Activated CD8-positive, alpha-beta T cell treated with anti-CD3 and anti-CD28 coated beads for 36 hours (primary cell): ENCODE data around the gene CWC15. TPM values are rescaled to one million over a fixed set of nuclear protein-coding genes. Genes with fewer than 3 reads are reported as not detected.
"Not testable (repeated sequence)": the region's sequence is repeated elsewhere in the genome, so short reads cannot be mapped to it uniquely, and the experiment has no call there.

ENCODE experiments used
- ATAC-seq: fragments of 200-7000 bp; cut with Tn5 transposase; one replicate; pipeline ENCODE4 v1.10.0; 2021; ENCODE audit warnings: mild to moderate bottlenecking, moderate library complexity
- CTCF ChIA-PET: fragments of 350-600 bp; sonication (Branson Sonifier 250); formaldehyde crosslinking; loops from one replicate; lab custom pipeline; 2021; ENCODE audit warnings: antibody characterized with exemption; lab: Charles Lee
- POLR2A ChIA-PET: fragments of 350-600 bp; sonication (Branson Sonifier 250); formaldehyde crosslinking; loops from one replicate; lab custom pipeline; 2021; ENCODE audit warnings: antibody characterized with exemption; lab: Charles Lee
- DNase-seq: peaks from one replicate; pipeline ENCODE4 v3.0.0-alpha.2; 2020
- H3K27ac Mint-ChIP-seq: one replicate; pipeline ENCODE4 v1.8.0; 2021; ENCODE audit warnings: mild to moderate bottlenecking, mixed read lengths
- H3K27me3 Mint-ChIP-seq: one replicate; pipeline ENCODE4 v1.8.0; 2021; ENCODE audit warnings: mixed read lengths
- H3K36me3 Mint-ChIP-seq: one replicate; pipeline ENCODE4 v1.8.0; 2021; ENCODE audit warnings: low read depth, mixed read lengths
- H3K4me1 Mint-ChIP-seq: one replicate; pipeline ENCODE4 v1.8.0; 2021; ENCODE audit warnings: low read depth, mixed read lengths
- H3K4me3 Mint-ChIP-seq: one replicate; pipeline ENCODE4 v1.8.0; 2021; ENCODE audit warnings: mild to moderate bottlenecking, moderate library complexity, mixed read lengths
- H3K9me3 Mint-ChIP-seq: one replicate; pipeline ENCODE4 v1.8.0; 2021; ENCODE audit warnings: mixed read lengths
- CTCF ChIP-seq: fragments of 200-600 bp; IDR thresholded peaks from one replicate; pipeline ENCODE4 v1.8.0; 2022; ENCODE audit warnings: antibody characterized with exemption, mild to moderate bottlenecking
- intact Hi-C: fragments of 100-400 bp; cut with micrococcal nuclease; formaldehyde crosslinking; loops from one replicate; pipeline ENCODE4 v1.10.0; 2022
- total RNA-seq, 2 experiments: library from RNA; stranded (reverse); gene quantifications; one replicate each; pipeline ENCODE4 v1.2.3, GENCODE V29; 2021

The CWC15 gene
- total RNA-seq, 2 experiments from 2014 or later, result 72.5 to 76.4 TPM

- ChIA-PET CTCF (interaction anchor here (0.6 to 1.5 kb wide), 4 partner anchors 9 to 148 kb away, joined by 3 to 5 read pairs (median 3); no protein-coding TSS in a partner anchor), POLR2A (no interaction called here)
- Mint-ChIP-seq H3K4me1 (peaks cover 36% of the 10 kb centered on the region), H3K4me3 (no peak overlapping the region), H3K27me3 (no peaks in the 10 kb centered on the region), H3K9me3 (peaks cover 4% of the 10 kb centered on the region), H3K27ac (no peak overlapping the region), H3K36me3 (no peaks in the 10 kb centered on the region)
- intact Hi-C loops, result no loop called here
- DNase-seq, result no peak
- TF ChIP-seq CTCF, result no peak
- no peak for ATAC-seq
Observed at GRCh38 chr11:94933223-94934130, 39.9 kb downstream of the CWC15 start.

- CTCF ChIA-PET, result no interaction called here
- H3K4me3 Mint-ChIP-seq, result no peak overlapping the region
- DNase-seq (no peak), ATAC-seq (no peak)
- no peak for TF ChIP-seq CTCF
- intact Hi-C loops, result no loop called here
- H3K27me3 Mint-ChIP-seq, result no peaks in the 10 kb centered on the region
- H3K27ac Mint-ChIP-seq, result no peak overlapping the region
- POLR2A ChIA-PET, result no interaction called here
- peaks cover 4% of the 10 kb centered on the region for H3K9me3 Mint-ChIP-seq
- no peaks in the 10 kb centered on the region for H3K36me3 Mint-ChIP-seq
- H3K4me1 Mint-ChIP-seq, result peaks cover 42% of the 10 kb centered on the region
Observed at GRCh38 chr11:94932503-94932902, 40.9 kb downstream of the CWC15 start.

GRCh38 chr11:94932072-94932471, 41.3 kb downstream of the CWC15 start:
- POLR2A ChIA-PET, H3K27ac Mint-ChIP-seq, H3K4me3 Mint-ChIP-seq, H3K36me3 Mint-ChIP-seq, H3K9me3 Mint-ChIP-seq, CTCF ChIA-PET, intact Hi-C loops, H3K27me3 Mint-ChIP-seq, DNase-seq, ATAC-seq: not testable (repeated sequence)
- peaks cover 42% of the 10 kb centered on the region for H3K4me1 Mint-ChIP-seq

- ATAC-seq, result no peak
- peaks cover 43% of the 10 kb centered on the region for H3K4me1 Mint-ChIP-seq
- DNase-seq, result no peak
- no peak overlapping the region for H3K4me3 Mint-ChIP-seq
- no peak for TF ChIP-seq CTCF
- peaks cover 14% of the 10 kb centered on the region for H3K36me3 Mint-ChIP-seq
- ChIA-PET CTCF (interaction anchor here (1.0 to 1.2 kb wide), 2 partner anchors 32 to 34 kb away, joined by 3 to 4 read pairs; no protein-coding TSS in a partner anchor), POLR2A (interaction anchor here (0.6 to 1.2 kb wide), 2 partner anchors 35 to 1186 kb away, joined by 3 to 4 read pairs; no protein-coding TSS in a partner anchor)
- H3K27me3 Mint-ChIP-seq, result no peaks in the 10 kb centered on the region
- no peak overlapping the region for H3K27ac Mint-ChIP-seq
- intact Hi-C loops, result no loop called here
- H3K9me3 Mint-ChIP-seq, result peaks cover 17% of the 10 kb centered on the region
Observed at GRCh38 chr11:94928117-94928990, 45.0 kb downstream of the CWC15 start.

GRCh38 chr11:94926698-94927237, 46.6 kb downstream of the CWC15 start:
- H3K36me3 Mint-ChIP-seq, result peaks cover 14% of the 10 kb centered on the region
- ATAC-seq, result no peak
- H3K27me3 Mint-ChIP-seq, result no peaks in the 10 kb centered on the region
- no peak for DNase-seq
- TF ChIP-seq CTCF, result no peak
- no peak overlapping the region for H3K27ac Mint-ChIP-seq
- ChIA-PET POLR2A (no interaction called here), CTCF (no interaction called here)
- H3K4me3 Mint-ChIP-seq, result no peak overlapping the region
- peaks cover 38% of the 10 kb centered on the region for H3K4me1 Mint-ChIP-seq
- intact Hi-C loops, result no loop called here
- peaks cover 13% of the 10 kb centered on the region for H3K9me3 Mint-ChIP-seq
